Measurements from ENCODE around the gene PDE7B. TPM values are rescaled to one million over a fixed set of nuclear protein-coding genes. Genes with fewer than 3 reads are reported as not detected.

Gene PDE7B
- total RNA-seq, 1 donor from 2014 or later = 11.1 TPM

GRCh38 chr6:136066005-136066404 is 214.5 kb downstream of the PDE7B start:
- Mint-ChIP-seq H3K9me3 (no peaks in the 10 kb centered on the region), H3K4me1 (ENCODE audit: low read depth) (no peaks in the 10 kb centered on the region), H3K36me3 (ENCODE audit: low read depth) (no peaks in the 10 kb centered on the region), H3K4me3 (no peak overlapping the region), H3K27me3 (ENCODE audit: insufficient read depth) (peaks cover 2% of the 10 kb centered on the region), H3K27ac (no peak overlapping the region)
- DNase-seq (ENCODE audit: low spot score) = no peak
- intact Hi-C loops (cut with micrococcal nuclease) = no loop called here

- H3K36me3 Mint-ChIP-seq (ENCODE audit: low read depth) = no peaks in the 10 kb centered on the region
- DNase-seq (ENCODE audit: low spot score) = no peak
- no peaks in the 10 kb centered on the region for H3K9me3 Mint-ChIP-seq
- intact Hi-C loops (cut with micrococcal nuclease) = no loop called here
- no peak overlapping the region for H3K27ac Mint-ChIP-seq
- no peaks in the 10 kb centered on the region for H3K4me1 Mint-ChIP-seq (ENCODE audit: low read depth)
- no peak overlapping the region for H3K4me3 Mint-ChIP-seq
- H3K27me3 Mint-ChIP-seq (ENCODE audit: insufficient read depth) = peaks cover 2% of the 10 kb centered on the region
These were observed 216.3 kb downstream of the PDE7B start for GRCh38 chr6:136067731-136068341.

- Mint-ChIP-seq H3K9me3 (no peaks in the 10 kb centered on the region), H3K27me3 (ENCODE audit: insufficient read depth) (peaks cover 2% of the 10 kb centered on the region), H3K36me3 (ENCODE audit: low read depth) (no peaks in the 10 kb centered on the region), H3K4me1 (ENCODE audit: low read depth) (no peaks in the 10 kb centered on the region), H3K27ac (no peak overlapping the region), H3K4me3 (no peak overlapping the region)
- intact Hi-C loops (cut with micrococcal nuclease) = no loop called here
- no peak for DNase-seq (ENCODE audit: low spot score)
These were observed 217.6 kb downstream of the PDE7B start for GRCh38 chr6:136069119-136069518.

GRCh38 chr6:136070815-136071214 is 219.3 kb downstream of the PDE7B start:
- intact Hi-C loops (cut with micrococcal nuclease) = no loop called here
- Mint-ChIP-seq H3K4me3 (no peak overlapping the region), H3K36me3 (ENCODE audit: low read depth) (no peaks in the 10 kb centered on the region), H3K27ac (no peak overlapping the region), H3K9me3 (peaks cover 4% of the 10 kb centered on the region), H3K27me3 (ENCODE audit: insufficient read depth) (no peaks in the 10 kb centered on the region), H3K4me1 (ENCODE audit: low read depth) (no peaks in the 10 kb centered on the region)
- DNase-seq (ENCODE audit: low spot score) = no peak

GRCh38 chr6:136072691-136073090 is 221.2 kb downstream of the PDE7B start:
- Mint-ChIP-seq H3K9me3 (peaks cover 4% of the 10 kb centered on the region), H3K36me3 (ENCODE audit: low read depth) (no peaks in the 10 kb centered on the region), H3K27me3 (ENCODE audit: insufficient read depth) (no peaks in the 10 kb centered on the region), H3K4me1 (ENCODE audit: low read depth) (no peaks in the 10 kb centered on the region), H3K4me3 (no peak overlapping the region), H3K27ac (no peak overlapping the region)
- intact Hi-C loops (cut with micrococcal nuclease) = no loop called here
- no peak for DNase-seq (ENCODE audit: low spot score)

- Mint-ChIP-seq H3K36me3 (ENCODE audit: low read depth) (no peaks in the 10 kb centered on the region), H3K4me1 (ENCODE audit: low read depth) (no peaks in the 10 kb centered on the region), H3K4me3 (no peak overlapping the region), H3K9me3 (peaks cover 4% of the 10 kb centered on the region), H3K27me3 (ENCODE audit: insufficient read depth) (no peaks in the 10 kb centered on the region), H3K27ac (no peak overlapping the region)
- DNase-seq (ENCODE audit: low spot score) = no peak
- intact Hi-C loops (cut with micrococcal nuclease) = no loop called here
These were observed 221.7 kb downstream of the PDE7B start for GRCh38 chr6:136073216-136073615.

- H3K27ac Mint-ChIP-seq = no peak overlapping the region
- H3K27me3 Mint-ChIP-seq (ENCODE audit: insufficient read depth) = no peaks in the 10 kb centered on the region
- intact Hi-C loops (cut with micrococcal nuclease) = no loop called here
- no peak overlapping the region for H3K4me3 Mint-ChIP-seq
- peaks cover 4% of the 10 kb centered on the region for H3K9me3 Mint-ChIP-seq
- no peak for DNase-seq (ENCODE audit: low spot score)
- H3K4me1 Mint-ChIP-seq (ENCODE audit: low read depth) = no peaks in the 10 kb centered on the region
- no peaks in the 10 kb centered on the region for H3K36me3 Mint-ChIP-seq (ENCODE audit: low read depth)
These were observed 225.0 kb downstream of the PDE7B start for GRCh38 chr6:136076496-136076895.

GRCh38 chr6:136077834-136078576 is 226.5 kb downstream of the PDE7B start:
- Mint-ChIP-seq H3K4me1 (ENCODE audit: low read depth) (no peaks in the 10 kb centered on the region), H3K9me3 (peaks cover 4% of the 10 kb centered on the region), H3K27ac (no peak overlapping the region), H3K36me3 (ENCODE audit: low read depth) (no peaks in the 10 kb centered on the region), H3K4me3 (no peak overlapping the region), H3K27me3 (ENCODE audit: insufficient read depth) (no peaks in the 10 kb centered on the region)
- no peak for DNase-seq (ENCODE audit: low spot score)
- intact Hi-C loops (cut with micrococcal nuclease) = no loop called here

- Mint-ChIP-seq H3K9me3 (no peaks in the 10 kb centered on the region), H3K4me1 (ENCODE audit: low read depth) (no peaks in the 10 kb centered on the region), H3K4me3 (no peak overlapping the region), H3K36me3 (ENCODE audit: low read depth) (no peaks in the 10 kb centered on the region), H3K27me3 (ENCODE audit: insufficient read depth) (no peaks in the 10 kb centered on the region), H3K27ac (no peak overlapping the region)
- intact Hi-C loops (cut with micrococcal nuclease) = no loop called here
- DNase-seq (ENCODE audit: low spot score) = no peak
These were observed 228.4 kb downstream of the PDE7B start for GRCh38 chr6:136079701-136080565.

- no peak overlapping the region for H3K4me3 Mint-ChIP-seq
- no peaks in the 10 kb centered on the region for H3K9me3 Mint-ChIP-seq
- DNase-seq (ENCODE audit: low spot score) = no peak
- no peaks in the 10 kb centered on the region for H3K4me1 Mint-ChIP-seq (ENCODE audit: low read depth)
- H3K27ac Mint-ChIP-seq = no peak overlapping the region
- H3K27me3 Mint-ChIP-seq (ENCODE audit: insufficient read depth) = no peaks in the 10 kb centered on the region
- intact Hi-C loops (cut with micrococcal nuclease) = no loop called here
- no peaks in the 10 kb centered on the region for H3K36me3 Mint-ChIP-seq (ENCODE audit: low read depth)
These were observed 232.0 kb downstream of the PDE7B start for GRCh38 chr6:136083540-136083939.

- Mint-ChIP-seq H3K4me3 (no peak overlapping the region), H3K27ac (no peak overlapping the region)
These were observed 232.9 kb downstream of the PDE7B start for GRCh38 chr6:136084403-136084802.

GRCh38 chr6:136085370-136086115 is 234.0 kb downstream of the PDE7B start:
- no peak for DNase-seq (ENCODE audit: low spot score)
- Mint-ChIP-seq H3K4me3 (no peak overlapping the region), H3K9me3 (no peaks in the 10 kb centered on the region), H3K4me1 (ENCODE audit: low read depth) (peaks cover under 1% of the 10 kb centered on the region), H3K27me3 (ENCODE audit: insufficient read depth) (no peaks in the 10 kb centered on the region), H3K36me3 (ENCODE audit: low read depth) (no peaks in the 10 kb centered on the region), H3K27ac (no peak overlapping the region)
- intact Hi-C loops (cut with micrococcal nuclease) = no loop called here

More at GRCh38 chr6:136084403-136084802, 232.9 kb downstream of the PDE7B start:
- DNase-seq (ENCODE audit: low spot score) = no peak
- intact Hi-C loops (cut with micrococcal nuclease) = no loop called here
- Mint-ChIP-seq H3K27me3 (ENCODE audit: insufficient read depth) (no peaks in the 10 kb centered on the region), H3K9me3 (no peaks in the 10 kb centered on the region), H3K36me3 (ENCODE audit: low read depth) (no peaks in the 10 kb centered on the region), H3K4me1 (ENCODE audit: low read depth) (no peaks in the 10 kb centered on the region)
